ENCODE data around the gene TNK1.
A peak's percentile ranks its signal among the peaks of the same experiment; 100 is the strongest.

TNK1 gene

GRCh38 chr17:7437369-7437863, 56.5 kb downstream of the TNK1 start:
- H3K4me3 ChIP-seq (ENCODE audit: low read depth, low read length): peak overlapping the region; percentile 42
- DNase-seq (ENCODE audit: low read depth): no peak
- TF ChIP-seq CTCF (conservative IDR thresholded peaks at IDR 0.05; ENCODE audit: low read depth, low read length): no peak

- DNase-seq (ENCODE audit: low read depth): no peak
- peak overlapping the region; percentile 42 for H3K4me3 ChIP-seq (ENCODE audit: low read depth, low read length)
- TF ChIP-seq CTCF (conservative IDR thresholded peaks at IDR 0.05; ENCODE audit: low read depth, low read length): no peak
Measured at GRCh38 chr17:7437950-7438614, 57.2 kb downstream of the TNK1 start.

GRCh38 chr17:7438656-7439460, 58.0 kb downstream of the TNK1 start:
- H3K4me3 ChIP-seq (ENCODE audit: low read depth, low read length): peak overlapping the region; percentile 42
- DNase-seq (ENCODE audit: low read depth): no peak
- TF ChIP-seq CTCF (conservative IDR thresholded peaks at IDR 0.05; ENCODE audit: low read depth, low read length): no peak

Data from choroid plexus epithelial cell (primary cell).